ENCODE measurements around the gene PARP14. TPM values are rescaled to one million over a fixed set of nuclear protein-coding genes. Genes with fewer than 3 reads are reported as not detected.

The PARP14 gene
- total and polyA plus RNA-seq, 10 of the 15 experiments (the other 5 are each of a cell fraction or from before 2014, with no cell fraction given): 21.6 to 189 (median 92.7) TPM

DNA sequence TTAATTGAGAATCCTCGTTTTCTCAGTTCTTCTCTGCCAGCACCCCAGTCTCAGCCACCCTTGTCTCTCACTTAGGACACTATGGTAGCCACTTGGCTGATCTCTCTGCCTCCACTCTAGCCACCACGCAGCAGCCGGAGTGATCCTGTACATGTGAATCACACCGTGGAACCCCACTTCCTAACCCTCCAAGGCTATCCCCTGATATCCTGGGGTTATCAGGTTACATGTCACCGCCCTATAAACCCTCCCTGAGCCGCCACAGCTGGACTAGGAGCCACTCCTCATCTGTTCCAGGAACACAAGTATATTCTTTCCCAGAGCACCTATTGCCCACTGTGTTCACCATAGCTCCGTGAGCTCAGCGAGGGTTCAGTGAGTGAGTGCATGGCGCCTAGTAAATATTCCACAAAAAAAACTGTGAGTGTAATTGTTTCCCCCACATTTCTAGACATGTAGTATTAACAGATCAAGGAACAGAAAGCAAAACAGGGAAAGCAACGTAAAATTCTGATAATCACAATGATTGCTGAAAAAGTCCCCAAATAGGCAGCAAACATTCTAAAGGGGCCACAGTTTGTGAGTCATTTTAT is 661 bp upstream of the PARP14 start:
- BruUV-seq (replicated peaks): TSS peak; percentile 80

More for the DNA sequence above, 661 bp upstream of the PARP14 start:
- H3K4me1 ChIP-seq (ENCODE audit: control insufficient read depth, insufficient read depth, low read length): peaks cover 16% of the 10 kb centered on the region
- H3K4me3 ChIP-seq: peak overlapping the region; percentile 97
- RAD21 ChIA-PET (ENCODE audit: unreplicated experiment): interaction anchor here (0.7 to 8.2 kb wide), 36 partner anchors 10 to 1134 kb away, joined by 3 to 236 read pairs (median 8); partner anchors contain the start of genes DTX3L, FAM162A, KPNA1 and PARP15
- peaks cover 0 to under 1% of the 10 kb centered on the region in 2 experiments; a peak in 1 of 4 replicates for H3K36me3 ChIP-seq (ENCODE audit: control insufficient read depth in 2 of 2, insufficient read depth in 2 of 2, low read length in 1 of 2)
- H3K9me3 ChIP-seq (replicated peaks; ENCODE audit: control insufficient read depth, insufficient read depth, low read length): peaks cover 3% of the 10 kb centered on the region
- peak overlapping the region; percentile 95 for H3K9ac ChIP-seq (ENCODE audit: control insufficient read depth, insufficient read depth, low read length)
- CTCF ChIA-PET: interaction anchor here (0.7 to 6.4 kb wide), 43 partner anchors 8 to 580 kb away, joined by 3 to 192 read pairs (median 7); partner anchors contain the start of genes DTX3L, FAM162A, MIX23 and PARP15
- 0 out of 2 replicates have a peak, but pooled peaks have one; percentile 22 for TF ChIP-seq TCF12 (IDR thresholded peaks at IDR 0.05; ENCODE audit: low read depth, low read length)
- no peak for TF ChIP-seq SPI1 (IDR thresholded peaks at IDR 0.05; ENCODE audit: borderline replicate concordance, insufficient read depth, low read depth, low read length)
- TF ChIP-seq STAT1 (conservative IDR thresholded peaks at IDR 0.05): no peak
- TF ChIP-seq, protein P1, sequence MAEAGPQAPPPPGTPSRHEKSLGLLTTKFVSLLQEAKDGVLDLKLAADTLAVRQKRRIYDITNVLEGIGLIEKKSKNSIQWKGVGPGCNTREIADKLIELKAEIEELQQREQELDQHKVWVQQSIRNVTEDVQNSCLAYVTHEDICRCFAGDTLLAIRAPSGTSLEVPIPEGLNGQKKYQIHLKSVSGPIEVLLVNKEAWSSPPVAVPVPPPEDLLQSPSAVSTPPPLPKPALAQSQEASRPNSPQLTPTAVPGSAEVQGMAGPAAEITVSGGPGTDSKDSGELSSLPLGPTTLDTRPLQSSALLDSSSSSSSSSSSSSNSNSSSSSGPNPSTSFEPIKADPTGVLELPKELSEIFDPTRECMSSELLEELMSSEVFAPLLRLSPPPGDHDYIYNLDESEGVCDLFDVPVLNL (IDR thresholded peaks at IDR 0.05; ENCODE audit: low read depth, low read length): no peak
- TF ChIP-seq, protein P2, sequence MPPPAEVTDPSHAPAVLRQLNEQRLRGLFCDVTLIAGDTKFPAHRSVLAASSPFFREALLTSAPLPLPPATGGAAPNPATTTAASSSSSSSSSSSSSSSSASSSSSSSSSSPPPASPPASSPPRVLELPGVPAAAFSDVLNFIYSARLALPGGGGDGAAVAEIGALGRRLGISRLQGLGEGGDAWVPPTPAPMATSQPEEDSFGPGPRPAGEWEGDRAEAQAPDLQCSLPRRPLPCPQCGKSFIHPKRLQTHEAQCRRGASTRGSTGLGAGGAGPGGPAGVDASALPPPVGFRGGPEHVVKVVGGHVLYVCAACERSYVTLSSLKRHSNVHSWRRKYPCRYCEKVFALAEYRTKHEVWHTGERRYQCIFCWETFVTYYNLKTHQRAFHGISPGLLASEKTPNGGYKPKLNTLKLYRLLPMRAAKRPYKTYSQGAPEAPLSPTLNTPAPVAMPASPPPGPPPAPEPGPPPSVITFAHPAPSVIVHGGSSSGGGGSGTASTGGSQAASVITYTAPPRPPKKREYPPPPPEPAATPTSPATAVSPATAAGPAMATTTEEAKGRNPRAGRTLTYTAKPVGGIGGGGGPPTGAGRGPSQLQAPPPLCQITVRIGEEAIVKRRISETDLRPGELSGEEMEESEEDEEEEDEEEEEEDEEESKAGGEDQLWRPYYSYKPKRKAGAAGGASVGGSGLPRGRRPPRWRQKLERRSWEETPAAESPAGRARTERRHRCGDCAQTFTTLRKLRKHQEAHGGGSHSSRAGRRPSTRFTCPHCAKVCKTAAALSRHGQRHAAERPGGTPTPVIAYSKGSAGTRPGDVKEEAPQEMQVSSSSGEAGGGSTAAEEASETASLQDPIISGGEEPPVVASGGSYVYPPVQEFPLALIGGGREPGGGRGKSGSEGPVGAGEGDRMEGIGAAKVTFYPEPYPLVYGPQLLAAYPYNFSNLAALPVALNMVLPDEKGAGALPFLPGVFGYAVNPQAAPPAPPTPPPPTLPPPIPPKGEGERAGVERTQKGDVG (CRISPR knock-in tag; IDR thresholded peaks at IDR 0.05): no peak
- TF ChIP-seq, protein P3, sequence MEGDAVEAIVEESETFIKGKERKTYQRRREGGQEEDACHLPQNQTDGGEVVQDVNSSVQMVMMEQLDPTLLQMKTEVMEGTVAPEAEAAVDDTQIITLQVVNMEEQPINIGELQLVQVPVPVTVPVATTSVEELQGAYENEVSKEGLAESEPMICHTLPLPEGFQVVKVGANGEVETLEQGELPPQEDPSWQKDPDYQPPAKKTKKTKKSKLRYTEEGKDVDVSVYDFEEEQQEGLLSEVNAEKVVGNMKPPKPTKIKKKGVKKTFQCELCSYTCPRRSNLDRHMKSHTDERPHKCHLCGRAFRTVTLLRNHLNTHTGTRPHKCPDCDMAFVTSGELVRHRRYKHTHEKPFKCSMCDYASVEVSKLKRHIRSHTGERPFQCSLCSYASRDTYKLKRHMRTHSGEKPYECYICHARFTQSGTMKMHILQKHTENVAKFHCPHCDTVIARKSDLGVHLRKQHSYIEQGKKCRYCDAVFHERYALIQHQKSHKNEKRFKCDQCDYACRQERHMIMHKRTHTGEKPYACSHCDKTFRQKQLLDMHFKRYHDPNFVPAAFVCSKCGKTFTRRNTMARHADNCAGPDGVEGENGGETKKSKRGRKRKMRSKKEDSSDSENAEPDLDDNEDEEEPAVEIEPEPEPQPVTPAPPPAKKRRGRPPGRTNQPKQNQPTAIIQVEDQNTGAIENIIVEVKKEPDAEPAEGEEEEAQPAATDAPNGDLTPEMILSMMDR (IDR thresholded peaks at IDR 0.05 in 2 of 3, conservative IDR thresholded peaks at IDR 0.05 in 1 of 3; ENCODE audit: control insufficient read depth in 2 of 3, extremely low read depth in 1 of 3, insufficient read depth in 1 of 3, low read depth in 3 of 3, low read length in 3 of 3): no peak
- SMC1A ChIA-PET (ENCODE audit: uncharacterized antibody, unreplicated experiment): interaction anchor here (0.6 to 11.3 kb wide), 42 partner anchors 11 to 450 kb away, joined by 3 to 250 read pairs (median 7); partner anchors contain the start of genes DTX3L, FAM162A, KPNA1 and PARP15
- H3K4me2 ChIP-seq (ENCODE audit: control insufficient read depth, insufficient read depth): peak overlapping the region; percentile 94
- no peak for FAIRE-seq
- POLR2A ChIA-PET: interaction anchor here (0.9 to 6.5 kb wide), 15 partner anchors 11 to 287 kb away, joined by 3 to 67 read pairs (median 11); partner anchors contain the start of genes DTX3L, PARP15 and PARP9
- H4K20me1 ChIP-seq (ENCODE audit: control insufficient read depth, insufficient read depth): no peaks in the 10 kb centered on the region; the same call in 1 of the 2 replicates
- peak overlapping the region; percentile 96 for H2AFZ ChIP-seq (ENCODE audit: control insufficient read depth, low read depth, low read length)
- peak overlapping the region; percentile 97 for H3K27ac ChIP-seq (ENCODE audit: control insufficient read depth, insufficient read depth)
- peaks cover 52% of the 10 kb centered on the region for H3K79me2 ChIP-seq (ENCODE audit: control insufficient read depth, insufficient read depth, low read length)
- DNase-seq (ENCODE audit: low read depth, low spot score): no peak
- H3K27me3 ChIP-seq (replicated peaks in 1 of 2; ENCODE audit: control insufficient read depth in 2 of 2, insufficient read depth in 2 of 2, low read length in 1 of 2): no peaks in the 10 kb centered on the region
- ATAC-seq: peak; percentile 35
- in situ Hi-C loops (cut with MboI) (loop anchor here (5.0 to 10.0 kb wide), 4 partner anchors 123 to 1133 kb away; partner anchors contain the start of gene POLQ), intact Hi-C loops (cut with micrococcal nuclease; ENCODE audit: unreplicated experiment) (loop anchor here (1.0 to 5.0 kb wide), 7 partner anchors 63 to 1133 kb away; partner anchors contain the start of genes DTX3L and PARP9)
- 1% methylated on average over 10 of the region's 10 CpGs for WGBS (ENCODE audit: insufficient coverage, insufficient replicate concordance, low lambda C conversion rate, missing lambda C conversion rate)

Data from GM12878 (cell line).